GM19328 (cell line): ENCODE results near the gene CNPY2.
"Not testable (repeated sequence)": the region's sequence is repeated elsewhere in the genome, so short reads cannot be mapped to it uniquely, and the experiment has no call there.

Experiments used
- ATAC-seq: cut with Tn5 transposase; IDR thresholded peaks from one replicate; pipeline ENCODE4 v1.9.1; 2021; ENCODE audit warnings: mild to moderate bottlenecking, moderate library complexity; ENCODE audit not compliant: unreplicated experiment

The CNPY2 gene

DNA sequence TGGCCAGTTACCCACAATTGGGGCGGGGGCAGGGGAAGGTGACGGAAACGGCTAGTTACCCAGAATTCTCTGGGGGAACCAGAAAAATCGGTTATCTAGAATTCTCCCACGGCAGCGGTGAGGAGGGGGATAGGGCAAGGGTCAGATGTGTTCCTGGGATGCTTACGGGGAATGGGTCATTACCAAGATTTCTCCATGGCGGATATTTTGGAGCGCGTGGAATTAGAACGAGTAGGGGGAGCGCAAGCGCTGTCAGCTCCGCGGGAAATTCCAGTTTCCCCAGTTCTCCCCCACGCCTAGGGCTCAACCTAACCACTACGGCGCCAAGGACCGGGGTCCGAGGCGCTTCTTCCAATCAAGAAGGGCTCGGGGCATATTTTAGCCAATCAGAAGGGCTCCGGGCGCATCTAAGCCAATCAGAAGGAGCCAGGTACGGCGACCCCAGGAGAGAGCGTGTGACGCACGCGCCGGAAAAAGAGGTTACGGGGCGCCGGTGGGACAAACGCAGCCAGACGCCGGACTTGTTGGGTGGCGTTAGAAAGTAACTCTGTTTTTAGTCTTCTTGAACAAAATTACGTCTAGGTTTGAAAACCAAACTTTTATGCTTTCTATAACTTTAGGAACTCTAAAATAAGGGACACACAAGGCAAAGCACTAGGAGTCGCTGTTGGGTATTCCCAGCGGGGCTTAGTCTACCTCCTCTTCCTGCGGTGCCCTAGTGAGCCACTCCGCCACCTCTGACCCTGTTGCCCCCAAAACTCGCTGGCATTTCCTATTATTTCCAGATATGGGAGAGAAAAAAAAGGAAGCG is 18.1 kb upstream of the CNPY2 start, which contains the start of gene PAN2:
Gene PAN2 (minus strand): TSS at position 322 of the 811 bp plus-strand sequence. CDS start 906 bp downstream, outside the sequence.
- ATAC-seq: peak; percentile 93

DNA sequence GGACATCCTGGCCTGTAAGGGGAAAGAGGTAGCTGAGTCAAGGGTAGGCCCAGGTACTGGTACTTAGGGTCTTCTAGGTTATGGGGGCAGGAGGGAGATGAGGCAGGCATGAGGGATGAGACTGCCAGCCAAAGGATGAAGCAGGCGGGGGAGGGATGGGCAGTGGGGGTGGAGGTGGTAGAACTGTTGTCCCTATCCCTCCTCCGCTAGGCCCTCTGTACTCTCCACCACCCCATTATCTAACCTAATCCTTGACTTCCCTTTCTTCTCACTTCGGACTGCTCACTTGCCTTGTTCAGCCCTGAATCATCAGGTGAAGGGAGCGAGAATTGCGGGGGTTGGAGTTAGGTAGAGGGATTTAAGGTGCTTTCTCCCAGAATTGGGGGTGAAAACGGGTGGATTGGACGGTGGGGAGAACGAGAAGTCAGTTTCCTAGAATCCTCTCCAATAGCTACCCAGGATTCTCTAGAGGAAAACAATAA is 17.4 kb upstream of the CNPY2 start:
- no peak for ATAC-seq

DNA sequence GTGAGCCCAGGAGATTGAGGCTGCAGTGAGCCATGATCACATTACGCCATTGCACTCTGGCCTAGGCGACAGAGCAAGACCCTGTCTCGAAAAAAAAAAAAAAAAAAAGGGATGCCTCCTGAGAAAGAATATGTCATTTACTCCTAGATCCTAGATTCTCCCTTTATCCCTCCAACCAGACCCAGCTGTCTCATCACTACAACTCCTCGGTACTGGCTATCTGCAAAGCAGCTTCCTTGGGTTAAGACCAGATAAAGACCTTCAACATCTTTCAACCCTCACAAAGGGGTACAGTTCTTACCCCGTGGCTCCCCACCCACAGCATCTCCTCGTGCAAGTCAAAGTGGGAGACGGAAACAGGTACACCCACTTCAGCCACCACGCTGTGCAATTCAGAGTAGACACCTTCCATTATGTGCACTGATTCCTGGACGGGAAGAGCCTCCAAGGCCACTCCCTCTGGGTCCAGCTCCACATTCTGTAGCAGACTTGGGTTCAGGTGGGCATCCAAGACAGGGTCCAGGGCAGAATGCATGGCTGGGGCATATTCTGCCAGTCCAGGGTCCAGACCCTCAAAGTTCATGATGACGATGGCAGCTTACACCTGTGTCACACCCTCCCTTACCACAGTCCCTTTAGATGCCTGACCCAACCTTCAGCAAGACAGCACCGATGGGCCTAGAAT is 16.9 kb upstream of the CNPY2 start:
- no peak for ATAC-seq

DNA sequence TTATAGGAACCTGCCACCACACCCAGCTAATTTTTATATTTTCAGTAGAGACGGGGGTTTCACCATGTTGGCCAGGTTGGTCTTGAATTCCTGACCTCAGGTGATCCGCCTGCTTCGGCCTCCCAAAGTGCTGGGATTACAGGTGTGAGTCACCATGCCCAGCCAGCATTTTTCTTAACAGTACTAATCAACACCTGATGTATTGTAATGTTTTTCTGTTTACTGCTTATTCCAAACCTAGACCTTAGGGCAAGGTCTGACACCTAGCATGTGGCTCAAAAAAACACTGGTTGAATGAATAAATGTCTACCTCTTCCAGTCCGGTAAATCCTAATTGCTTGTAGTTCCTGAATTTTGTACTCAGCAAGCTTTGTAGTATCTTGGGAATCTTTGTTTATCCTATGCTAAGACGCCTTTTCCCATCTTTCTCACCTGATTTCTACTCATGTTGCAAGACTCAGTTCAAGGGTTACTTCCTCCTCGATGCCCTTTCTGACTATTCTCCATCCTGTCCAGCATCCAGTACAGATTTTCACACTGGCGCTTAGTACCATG is 15.2 kb upstream of the CNPY2 start:
- ATAC-seq: no peak

DNA sequence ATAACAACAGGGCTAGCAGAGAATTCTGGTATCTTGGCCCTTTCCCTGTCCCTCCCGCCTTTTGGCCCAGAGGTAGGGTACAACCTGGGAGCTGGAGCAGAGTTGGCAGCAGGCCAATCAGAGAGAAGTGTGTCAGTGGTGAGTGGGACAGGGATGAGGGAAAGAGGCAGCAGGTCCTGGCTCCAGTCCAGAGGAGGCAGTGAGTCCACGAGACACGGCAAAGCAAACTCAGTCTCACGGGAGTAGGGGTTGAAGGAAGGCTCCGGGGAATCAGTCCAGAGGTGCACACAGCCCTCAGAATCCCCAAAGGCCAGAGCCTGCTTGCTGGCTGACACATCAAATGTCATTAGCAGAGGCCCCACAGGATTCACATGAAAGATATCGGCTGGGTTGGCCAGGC is 10.7 kb upstream of the CNPY2 start:
- ATAC-seq: no peak

DNA sequence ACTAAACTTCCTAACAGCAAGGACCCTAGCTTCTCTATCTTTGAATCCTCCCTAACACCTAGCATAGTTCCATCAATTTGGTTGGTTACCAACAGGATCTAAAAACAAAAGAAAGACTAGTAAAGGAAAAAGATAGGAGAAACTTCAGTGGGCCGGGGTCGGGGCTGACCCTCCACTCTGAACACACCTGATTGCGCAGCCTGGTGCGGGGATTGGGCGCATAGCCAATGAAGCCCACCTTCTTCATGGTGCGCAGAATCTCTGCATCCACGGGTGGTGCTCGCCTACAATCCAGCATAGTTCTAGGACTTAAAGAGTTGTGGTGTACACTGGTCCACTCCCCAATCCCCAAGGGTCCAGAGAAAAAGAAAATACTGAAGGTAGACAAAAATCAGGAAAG is 10.3 kb upstream of the CNPY2 start:
- no peak for ATAC-seq

DNA sequence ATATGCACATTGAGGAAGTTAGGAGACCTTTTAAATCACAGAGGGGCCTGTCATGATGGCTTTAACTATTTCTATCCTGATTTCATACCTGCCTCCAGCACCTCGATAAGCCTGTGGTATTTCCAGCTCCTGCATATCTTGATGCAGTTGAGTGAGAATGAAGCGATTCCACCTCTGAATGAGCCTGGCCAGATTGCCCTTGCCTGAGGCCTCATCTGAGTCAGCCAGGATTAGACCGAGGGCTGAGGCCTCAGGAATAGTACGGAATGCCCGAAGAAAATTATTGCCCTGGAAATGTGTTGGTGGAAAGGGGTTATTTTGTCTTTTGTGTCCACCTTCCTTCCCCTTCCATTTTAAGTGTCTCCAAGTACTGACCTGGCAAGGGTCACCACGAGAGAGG is 8.4 kb upstream of the CNPY2 start:
- ATAC-seq: no peak

DNA sequence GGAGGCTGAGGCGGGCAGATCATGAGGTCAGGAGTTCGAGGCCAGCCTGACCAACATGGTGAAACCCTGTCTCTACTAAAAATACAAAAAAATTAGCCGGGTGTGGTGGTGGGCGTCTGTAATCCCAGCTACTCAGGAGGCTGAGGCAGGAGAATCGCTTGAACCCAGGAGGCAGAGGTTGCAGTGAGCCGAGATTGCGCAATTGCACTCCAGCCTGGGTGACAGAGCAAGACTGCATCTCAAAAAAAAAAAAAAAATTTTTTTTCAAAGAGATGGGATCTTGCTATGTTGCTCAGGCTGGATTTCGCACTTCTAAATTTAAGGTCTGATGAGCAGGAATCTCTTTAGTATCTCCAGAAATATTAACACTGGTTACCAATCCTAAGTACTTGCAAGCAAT is 5.8 kb upstream of the CNPY2 start:
- not testable (repeated sequence) for ATAC-seq

DNA sequence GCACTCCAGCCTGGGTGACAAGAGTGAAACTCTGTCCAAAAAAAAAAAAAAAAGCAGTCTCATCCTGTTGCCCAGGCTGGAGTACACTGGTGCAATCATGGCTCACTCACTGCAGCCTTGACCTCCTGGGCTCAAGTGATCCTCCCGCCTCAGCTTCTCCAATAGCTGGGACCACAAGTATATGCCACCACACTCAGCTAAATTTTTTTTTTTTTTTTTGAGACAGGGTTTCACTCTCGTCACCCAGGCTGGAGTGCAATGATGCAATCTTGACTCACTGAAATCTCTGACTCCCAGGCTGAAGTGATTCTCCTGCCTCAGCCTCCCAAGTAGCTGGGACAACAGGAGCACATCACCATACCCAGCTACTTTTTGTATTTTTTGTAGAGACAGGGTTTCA is 5.2 kb upstream of the CNPY2 start:
- no peak for ATAC-seq

DNA sequence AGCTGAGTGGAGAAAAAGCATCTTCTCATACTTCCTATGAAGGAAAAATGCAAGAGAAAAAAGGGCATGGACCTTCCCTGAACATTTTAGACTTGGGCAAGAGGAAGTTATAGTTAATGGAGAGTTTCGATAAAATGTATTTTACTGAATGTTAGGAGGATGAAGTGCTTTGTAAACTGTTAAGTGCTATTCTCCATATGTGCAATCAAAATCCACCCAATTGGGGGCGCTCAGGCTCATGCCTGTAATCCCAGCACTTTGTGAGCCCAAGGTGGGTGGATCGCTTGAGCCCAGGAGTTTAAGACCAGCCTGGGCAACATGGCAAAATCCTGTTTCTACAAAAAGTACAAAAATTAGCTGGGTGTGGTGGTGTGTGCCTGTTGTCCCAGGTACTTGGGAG is 1.9 kb upstream of the CNPY2 start:
- ATAC-seq: no peak

DNA sequence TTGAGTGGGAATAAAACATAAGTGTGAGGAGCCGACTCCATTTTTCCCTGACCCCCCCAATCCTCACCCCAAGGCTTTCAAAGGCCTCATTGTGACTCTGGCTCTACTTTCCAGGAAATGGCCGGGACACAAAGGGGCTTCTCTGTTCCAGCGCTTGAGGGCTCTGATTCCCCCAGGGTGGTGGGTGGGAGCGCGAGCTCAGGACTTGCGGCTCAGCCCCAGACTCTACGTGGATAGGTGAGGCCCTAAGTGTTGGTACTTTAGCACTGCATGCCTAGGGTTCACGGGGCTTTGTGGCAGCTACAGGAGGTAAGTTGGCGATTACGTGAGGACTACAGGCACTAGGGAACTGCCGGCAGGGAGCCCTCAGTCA is 553 bp downstream of the CNPY2 start:
- ATAC-seq: no peak

DNA sequence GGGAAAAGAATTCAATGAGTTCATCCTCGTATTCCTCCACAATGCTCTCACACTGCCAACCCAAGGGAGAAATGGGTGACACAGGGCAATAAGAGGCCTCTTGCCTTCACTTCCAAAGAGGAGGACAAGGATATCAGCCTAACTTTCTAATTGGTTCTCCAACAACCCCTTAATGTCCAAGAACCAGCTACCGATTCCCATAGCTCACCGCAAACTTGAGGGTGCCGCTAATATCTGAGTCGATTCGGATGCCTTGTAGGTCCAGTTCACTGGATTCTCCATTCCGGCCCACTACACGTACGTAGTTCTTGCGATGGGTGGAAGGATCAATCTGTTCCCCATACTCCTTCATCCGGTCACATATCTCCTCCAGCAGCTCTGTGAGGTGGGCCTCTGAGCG is 4.8 kb downstream of the CNPY2 start:
- no peak for ATAC-seq

DNA sequence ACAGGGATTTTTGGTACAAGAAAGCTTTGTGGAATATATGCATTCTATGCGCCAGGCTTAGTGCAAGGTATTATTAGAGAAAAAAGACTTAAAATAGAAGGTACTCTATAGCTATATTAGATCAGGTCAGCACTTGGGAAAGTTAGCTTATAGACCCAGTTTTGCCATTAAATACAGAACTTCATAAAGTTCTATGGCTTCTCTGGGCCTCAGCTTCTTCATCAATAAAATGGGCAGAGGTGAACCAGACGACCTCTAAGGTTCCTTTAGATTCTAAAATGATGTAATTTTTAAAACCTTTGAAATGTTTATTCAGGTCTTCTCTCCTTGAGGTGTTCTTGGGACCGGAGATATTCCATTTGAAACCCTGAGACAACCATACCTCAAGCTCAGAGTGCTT is 7.1 kb downstream of the CNPY2 start:
- no peak for ATAC-seq

DNA sequence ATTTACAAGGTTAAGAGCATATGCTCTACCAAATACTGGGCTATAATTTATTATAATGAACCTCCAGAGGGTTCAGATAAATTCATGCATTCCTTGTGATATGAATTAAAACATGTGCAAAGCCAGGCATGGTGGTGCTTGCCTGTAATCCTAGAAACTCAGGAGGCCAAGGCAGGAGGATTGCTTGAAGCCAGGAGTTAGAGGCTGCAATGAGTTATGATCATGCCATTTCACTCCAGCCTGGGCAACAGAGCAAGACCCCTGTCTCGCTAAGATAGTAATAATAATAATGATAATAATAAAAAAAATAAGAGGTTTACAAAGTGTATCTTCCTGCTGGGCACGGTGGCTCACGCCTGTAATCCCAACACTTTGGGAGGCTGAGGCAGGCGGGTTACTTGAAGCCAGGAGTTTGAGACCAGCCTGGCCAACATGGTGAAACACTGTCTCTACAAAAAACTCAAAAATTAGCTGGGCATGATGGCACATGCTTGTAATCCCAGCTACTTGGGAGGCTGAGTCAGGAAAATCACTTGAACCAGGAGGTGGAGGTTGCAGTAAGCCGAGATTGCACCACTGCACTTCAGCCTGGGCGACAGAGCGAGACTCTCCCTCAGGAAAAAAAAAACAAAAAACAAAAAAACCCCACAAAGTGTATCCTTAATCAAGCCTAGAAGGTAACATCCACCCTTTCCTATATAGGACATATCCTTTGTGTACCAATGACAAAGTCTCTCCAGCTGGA is 8.4 kb downstream of the CNPY2 start:
- ATAC-seq: no peak

DNA sequence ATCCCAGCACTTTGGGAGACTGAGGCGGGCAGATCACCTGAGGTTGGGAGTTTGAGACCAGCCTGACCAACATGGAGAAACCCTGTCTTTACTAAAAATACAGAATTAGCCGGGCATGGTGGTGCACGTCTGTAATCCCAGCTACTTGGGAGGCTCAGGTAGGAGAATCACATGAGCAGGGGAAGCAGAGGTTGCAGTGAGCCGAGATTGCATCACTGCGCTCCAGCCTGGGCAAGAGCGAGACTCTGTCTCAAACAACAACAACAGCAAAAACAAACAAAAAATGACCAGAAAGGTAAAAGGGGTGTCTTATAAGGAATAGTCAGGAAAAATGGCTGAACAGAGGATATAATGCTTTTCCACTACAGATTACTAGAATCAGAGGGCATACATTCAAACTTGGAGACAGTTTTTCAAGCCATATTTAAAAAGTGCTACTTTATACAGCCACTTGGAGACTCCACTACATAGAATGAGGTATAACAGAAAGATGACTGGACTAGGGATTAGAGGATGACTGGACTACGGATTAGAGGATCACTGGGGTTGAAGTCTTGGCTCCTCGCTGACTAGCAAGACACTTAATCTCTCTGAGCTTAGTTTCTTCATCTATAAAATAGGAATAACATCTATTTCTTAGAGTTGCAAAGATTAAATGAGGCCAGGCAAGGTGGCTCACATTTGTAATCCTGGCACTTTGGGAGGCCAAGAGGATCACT is 10.8 kb downstream of the CNPY2 start:
- no peak for ATAC-seq

DNA sequence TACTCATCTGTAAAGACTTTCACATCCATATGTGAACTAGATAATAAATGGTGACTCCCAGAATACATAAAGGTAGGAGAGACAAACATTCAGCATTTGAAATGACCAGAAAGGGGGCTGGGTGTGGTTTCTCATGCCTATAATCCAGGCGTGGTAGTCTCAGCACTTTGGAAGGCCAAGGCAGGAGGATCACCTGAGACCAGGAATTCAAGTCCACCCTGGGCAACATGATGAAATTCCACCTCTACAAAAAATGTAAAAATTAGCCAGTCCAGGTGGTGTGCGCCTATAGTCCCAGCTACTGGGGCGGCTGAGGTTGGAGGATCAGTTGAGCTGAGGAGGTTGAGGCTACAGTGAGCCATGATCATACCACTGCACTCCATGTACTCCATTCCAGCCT is 11.5 kb downstream of the CNPY2 start:
- ATAC-seq: no peak

DNA sequence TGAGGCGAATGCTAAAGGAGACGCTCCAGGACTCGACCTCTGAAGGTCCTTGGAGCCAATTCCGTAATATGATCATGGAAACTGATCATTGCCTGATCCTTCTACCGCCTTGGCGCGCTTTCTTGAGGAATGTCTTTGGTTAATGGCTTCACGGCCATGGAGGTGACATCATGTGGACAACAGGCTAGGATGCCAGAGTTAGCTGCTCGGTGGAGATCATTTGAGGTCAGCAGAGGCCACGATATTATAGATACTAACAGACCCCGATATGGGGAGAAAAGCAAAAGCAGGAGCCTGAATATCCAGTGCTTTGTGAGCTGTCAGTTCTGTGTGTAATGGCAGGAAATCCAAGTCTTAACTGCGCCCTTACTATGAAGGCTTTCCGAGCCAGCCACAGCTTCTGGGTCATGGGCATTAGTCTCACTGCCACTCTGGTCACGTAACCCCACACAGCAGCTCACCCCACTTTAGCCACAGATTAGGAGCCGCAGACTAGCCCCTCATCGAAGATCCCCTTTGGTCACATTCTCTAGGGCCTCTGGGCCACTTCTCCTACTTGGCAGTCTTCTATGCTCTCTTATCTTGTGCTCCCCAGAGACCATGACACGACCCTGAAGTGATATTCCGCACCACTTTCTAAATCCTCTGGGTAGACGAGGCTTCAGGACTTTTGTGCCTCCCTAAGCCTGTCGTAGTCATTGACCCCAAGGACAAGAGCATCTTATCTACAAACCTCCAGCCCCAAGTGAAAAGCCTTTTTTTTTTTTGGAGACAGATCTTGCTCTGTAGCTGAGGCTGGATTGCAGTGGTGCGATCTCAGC is 14.9 kb downstream of the CNPY2 start:
- no peak for ATAC-seq

DNA sequence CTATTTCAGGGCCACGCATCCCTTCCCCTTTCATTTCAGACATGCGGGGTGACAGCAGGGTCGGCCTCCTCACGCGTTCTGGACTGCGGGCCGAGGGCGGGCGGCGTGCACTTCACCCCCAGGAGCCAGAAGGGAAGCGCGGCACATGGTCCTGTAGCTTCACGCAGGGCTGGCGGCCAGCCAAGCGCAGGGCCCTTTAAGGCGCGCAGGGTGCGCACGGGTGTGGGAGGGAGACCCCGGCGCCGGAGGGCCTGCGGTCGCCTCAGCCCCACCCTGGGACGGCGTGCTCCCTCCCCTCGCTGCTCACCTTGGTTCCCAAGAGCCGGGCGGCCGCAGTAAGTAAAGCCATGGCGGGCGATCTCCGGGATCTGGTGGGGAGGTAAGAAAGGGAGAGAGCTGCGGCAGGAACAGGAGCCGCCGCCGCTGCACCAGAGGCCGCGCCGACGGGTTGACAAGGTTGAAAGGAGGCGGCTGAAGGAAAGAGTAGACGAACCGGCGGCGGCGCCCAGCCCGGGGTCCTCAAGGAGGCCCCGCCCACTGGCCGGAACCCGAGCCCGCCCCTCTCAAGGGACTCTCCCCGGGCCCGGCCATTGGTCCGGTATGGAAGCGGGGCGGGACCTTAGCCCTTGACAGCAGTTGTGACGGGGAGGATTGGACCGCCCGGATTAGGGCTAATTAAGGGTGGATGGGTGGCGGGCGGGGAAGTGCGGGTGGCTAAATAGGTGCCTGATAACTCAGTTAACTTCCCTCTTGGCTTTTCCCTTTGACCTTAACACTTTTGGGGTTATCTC is 15.7 kb downstream of the CNPY2 start, which contains the start of gene CS:
Gene CS (minus strand): TSS at position 478 of the 791 bp plus-strand sequence. CDS start 129 bp downstream, at position 349.
- ATAC-seq: peak; percentile 96

DNA sequence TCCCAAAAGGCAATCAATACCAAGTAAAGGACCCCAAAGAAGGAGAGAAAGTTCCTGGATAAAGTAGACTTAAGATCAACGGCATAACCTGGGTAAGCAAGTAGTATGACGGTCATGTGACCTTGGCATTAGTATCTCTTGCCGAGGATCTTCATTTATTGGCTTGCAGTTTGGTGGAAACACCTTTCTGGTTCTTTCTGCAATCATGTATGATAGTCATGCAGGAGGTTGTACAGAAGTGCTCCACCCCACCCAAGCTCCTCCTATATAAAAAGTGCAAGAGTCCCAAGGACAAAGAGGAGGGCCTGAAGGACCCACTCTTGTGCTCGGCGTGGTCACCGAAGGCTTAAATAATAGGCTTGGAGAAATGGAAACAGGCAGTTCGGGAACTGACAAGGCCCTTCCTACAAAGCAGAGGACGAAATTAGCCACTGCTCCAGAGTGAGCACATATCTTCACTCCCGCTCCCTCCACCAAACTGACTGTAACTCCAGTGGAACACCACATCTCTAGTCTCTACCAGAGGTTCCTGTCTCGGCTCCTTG is 16.4 kb downstream of the CNPY2 start:
- no peak for ATAC-seq
